ENCODE results near the gene SIRPB2. TPM values are rescaled to one million over a fixed set of nuclear protein-coding genes. Genes with fewer than 3 reads are reported as not detected.

SIRPB2 gene
- total RNA-seq, 1 experiment from 2014 or later, result not detected

GRCh38 chr20:1437235-1437904 lies 53.9 kb downstream of the SIRPB2 start:
- Histone ChIP-seq H3K4me1 (ENCODE audit: insufficient read depth, low read length) (no peaks in the 10 kb centered on the region), H2BK15ac (ENCODE audit: low read depth, low read length) (no peak overlapping the region), H2AFZ (ENCODE audit: low read length) (no peak overlapping the region), H4K20me1 (ENCODE audit: control insufficient read depth, insufficient read depth, insufficient read length) (no peaks in the 10 kb centered on the region), H3K27me3 (ENCODE audit: insufficient read depth, low read length) (no peaks in the 10 kb centered on the region), H3K18ac (ENCODE audit: insufficient read length, low read depth, low read length) (no peak overlapping the region), H3K23me2 (ENCODE audit: insufficient read length, low read depth, low read length, poor library complexity, severe bottlenecking) (no peaks in the 10 kb centered on the region), H4K91ac (ENCODE audit: insufficient read length, low read depth, low read length) (no peak overlapping the region), H2BK12ac (ENCODE audit: insufficient read length, low read depth, low read length) (no peak overlapping the region), H3K79me2 (ENCODE audit: insufficient read depth, low read length) (no peaks in the 10 kb centered on the region), H3K4ac (ENCODE audit: low read depth, low read length) (no peak overlapping the region), H4K5ac (ENCODE audit: insufficient read length, low read depth, low read length) (no peak overlapping the region), H2AK5ac (ENCODE audit: insufficient read length, low read length) (no peak overlapping the region), H2BK5ac (ENCODE audit: insufficient read length, low read length) (no peak overlapping the region), H3K56ac (ENCODE audit: insufficient read length, low read depth, low read length) (no peak overlapping the region), H2BK20ac (ENCODE audit: low read depth, low read length, poor library complexity, severe bottlenecking) (no peak overlapping the region), H3K79me1 (ENCODE audit: insufficient read depth, low read depth, low read length, poor library complexity, severe bottlenecking) (no peaks in the 10 kb centered on the region), H3K4me2 (ENCODE audit: insufficient read depth, insufficient read length, low read length) (no peak overlapping the region), H3K27ac (ENCODE audit: insufficient read length, low read depth, low read length) (no peak overlapping the region), H3K9ac (ENCODE audit: extremely low read depth, insufficient read length, low read length) (no peak overlapping the region), H3K23ac (ENCODE audit: insufficient read length, low read depth, low read length) (no peak overlapping the region), H4K8ac (replicated peaks; ENCODE audit: insufficient read length, low read depth, low read length) (no peak overlapping the region), H3K14ac (ENCODE audit: insufficient read depth, low read length) (no peak overlapping the region), H3T11ph (ENCODE audit: low read length) (no peak overlapping the region), H3K9me3 (ENCODE audit: control insufficient read depth, low read depth, low read length) (peaks cover 11% of the 10 kb centered on the region), H2BK120ac (ENCODE audit: low read depth, low read length, poor library complexity, severe bottlenecking) (no peak overlapping the region)
- Mint-ChIP-seq H3K4me3 (no peak overlapping the region), H3K27ac (peak overlapping the region in 2 of 3 experiments; percentile 49 to 93; a peak in 3 of 7 replicates), H3K36me3 (ENCODE audit: insufficient read depth in 1 of 3, low read depth in 3 of 3) (peaks cover 17 to 28% (median 28%) of the 10 kb centered on the region in 3 experiments), H3K27me3 (ENCODE audit: low read depth) (no peaks in the 10 kb centered on the region; the same call in 1 of the 2 replicates), H3K4me1 (peaks cover 7 to 27% of the 10 kb centered on the region in 2 experiments), H3K9me3 (peaks cover 21 to 22% of the 10 kb centered on the region in 2 experiments)
- WGBS (ENCODE audit: extremely low coverage, insufficient read length, low lambda C conversion rate), result no CpG with 5 or more reads among the region's 5 CpGs
- TF ChIP-seq, protein P1, sequence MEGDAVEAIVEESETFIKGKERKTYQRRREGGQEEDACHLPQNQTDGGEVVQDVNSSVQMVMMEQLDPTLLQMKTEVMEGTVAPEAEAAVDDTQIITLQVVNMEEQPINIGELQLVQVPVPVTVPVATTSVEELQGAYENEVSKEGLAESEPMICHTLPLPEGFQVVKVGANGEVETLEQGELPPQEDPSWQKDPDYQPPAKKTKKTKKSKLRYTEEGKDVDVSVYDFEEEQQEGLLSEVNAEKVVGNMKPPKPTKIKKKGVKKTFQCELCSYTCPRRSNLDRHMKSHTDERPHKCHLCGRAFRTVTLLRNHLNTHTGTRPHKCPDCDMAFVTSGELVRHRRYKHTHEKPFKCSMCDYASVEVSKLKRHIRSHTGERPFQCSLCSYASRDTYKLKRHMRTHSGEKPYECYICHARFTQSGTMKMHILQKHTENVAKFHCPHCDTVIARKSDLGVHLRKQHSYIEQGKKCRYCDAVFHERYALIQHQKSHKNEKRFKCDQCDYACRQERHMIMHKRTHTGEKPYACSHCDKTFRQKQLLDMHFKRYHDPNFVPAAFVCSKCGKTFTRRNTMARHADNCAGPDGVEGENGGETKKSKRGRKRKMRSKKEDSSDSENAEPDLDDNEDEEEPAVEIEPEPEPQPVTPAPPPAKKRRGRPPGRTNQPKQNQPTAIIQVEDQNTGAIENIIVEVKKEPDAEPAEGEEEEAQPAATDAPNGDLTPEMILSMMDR (conservative IDR thresholded peaks at IDR 0.05), result peak; percentile 93
- peak; percentile 79 for DNase-seq
